SU-DHL-6 (cell line): Measurements from ENCODE around the gene RGPD3.
"Not testable (repeated sequence)": the region's sequence is repeated elsewhere in the genome, so short reads cannot be mapped to it uniquely, and the experiment has no call there.

Experiments used
- H2AFZ ChIP-seq: fragments of 200-600 bp; sonication (generic); 2 replicates; pipeline ENCODE4 v1.6.1; 2014; ENCODE audit warnings: low read depth, mild to moderate bottlenecking, moderate library complexity, mixed read lengths, antibody characterized with exemption, low read length; ENCODE audit not compliant: severe bottlenecking
- H3F3A ChIP-seq: fragments of 200-600 bp; shearing (Covaris generic); 2 replicates; pipeline ENCODE4 v1.6.0; 2016; ENCODE audit warnings: antibody characterized with exemption, mild to moderate bottlenecking; ENCODE audit not compliant: insufficient read depth
- H3K27ac ChIP-seq: fragments of 200-600 bp; sonication (generic); 2 replicates; pipeline ENCODE4 v1.5.1; 2016; ENCODE audit warnings: low read depth, mild to moderate bottlenecking, low read length, moderate library complexity, mixed read lengths
- H3K27me3 ChIP-seq: fragments of 200-600 bp; sonication (generic), shearing (Covaris generic); 2 replicates; pipeline ENCODE4 v1.6.0; 2014; ENCODE audit warnings: mild to moderate bottlenecking, low read length
- H3K36me3 ChIP-seq: fragments of 200-600 bp; sonication (generic); 2 replicates; pipeline ENCODE4 v1.6.1; 2014; ENCODE audit warnings: mild to moderate bottlenecking, low read length, mixed read lengths
- H3K4me2 ChIP-seq: fragments of 300-600, 200-600 bp; shearing (Covaris generic), sonication (generic); 2 replicates; pipeline ENCODE4 v1.6.0; 2014; ENCODE audit warnings: low read length, low read depth, mild to moderate bottlenecking; ENCODE audit not compliant: poor library complexity, severe bottlenecking
- H3K4me3 ChIP-seq: fragments of 200-600 bp; sonication (generic); 2 replicates; pipeline ENCODE4 v1.5.1; 2014; ENCODE audit warnings: antibody characterized with exemption, low read length, mild to moderate bottlenecking, mixed read lengths; ENCODE audit not compliant: insufficient read depth, poor library complexity, severe bottlenecking
- H3K79me2 ChIP-seq: fragments of 200-600 bp; sonication (generic); 2 replicates; pipeline ENCODE4 v1.6.1; 2014; ENCODE audit warnings: mild to moderate bottlenecking, low read length, moderate library complexity; ENCODE audit not compliant: insufficient read depth
- H3K9ac ChIP-seq: fragments of 200-600 bp; sonication (generic); 2 replicates; pipeline ENCODE4 v1.7.0; 2014; ENCODE audit warnings: mild to moderate bottlenecking, low read length
- H3K9me2 ChIP-seq: fragments of 200-600 bp; sonication (generic); replicated peaks from 2 replicates; pipeline ENCODE4 v1.6.1; 2014; ENCODE audit warnings: low read length; ENCODE audit not compliant: insufficient read depth
- H3K9me3 ChIP-seq: fragments of 200-600 bp; sonication (generic); 2 replicates; pipeline ENCODE4 v1.6.1; 2014; ENCODE audit warnings: low read length, mixed read lengths; ENCODE audit not compliant: insufficient read depth
- H4K20me1 ChIP-seq: fragments of 200-600 bp; sonication (generic); 2 replicates; pipeline ENCODE4 v1.6.1; 2014; ENCODE audit warnings: low read depth, mild to moderate bottlenecking, antibody characterized with exemption, low read length, moderate library complexity, mixed read lengths

Gene RGPD3

DNA sequence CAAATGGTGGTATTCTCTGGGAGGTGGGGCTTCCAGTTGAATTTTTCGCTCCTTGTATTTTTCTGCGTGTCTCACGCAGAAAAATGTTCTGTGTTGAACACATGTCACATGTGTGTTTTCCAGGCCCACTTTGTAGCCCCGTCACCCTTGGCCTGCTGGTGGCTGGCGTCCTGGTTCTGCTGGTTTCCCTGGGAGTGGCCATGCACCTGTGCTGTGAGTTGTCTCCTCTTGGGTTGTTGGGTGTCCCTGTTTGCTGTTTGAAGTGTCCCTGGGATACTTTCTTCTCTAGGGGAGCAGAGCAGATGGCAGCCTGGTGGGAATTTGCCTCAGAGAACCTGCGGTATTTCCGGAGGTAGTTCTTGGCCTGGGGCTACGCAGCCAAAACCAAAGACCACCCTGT is 34.1 kb upstream of the RGPD3 start:
- H2AFZ ChIP-seq, H3K27ac ChIP-seq, H4K20me1 ChIP-seq, H3K9me2 ChIP-seq, H3K79me2 ChIP-seq, H3K4me3 ChIP-seq, H3F3A ChIP-seq, H3K9ac ChIP-seq, H3K27me3 ChIP-seq, H3K36me3 ChIP-seq, H3K9me3 ChIP-seq, H3K4me2 ChIP-seq: not testable (repeated sequence)

- not testable (repeated sequence) for H3F3A ChIP-seq, H3K9me3 ChIP-seq, H3K27ac ChIP-seq, H3K4me3 ChIP-seq, H3K9me2 ChIP-seq, H3K36me3 ChIP-seq, H2AFZ ChIP-seq, H3K79me2 ChIP-seq, H3K4me2 ChIP-seq, H4K20me1 ChIP-seq, H3K9ac ChIP-seq, H3K27me3 ChIP-seq
Measured at GRCh38 chr2:106500350-106500749, 32.1 kb upstream of the RGPD3 start.

GRCh38 chr2:106498549-106498948 is 30.3 kb upstream of the RGPD3 start:
- H3K27me3 ChIP-seq, H3K36me3 ChIP-seq, H2AFZ ChIP-seq, H3K27ac ChIP-seq, H3K79me2 ChIP-seq, H3K4me2 ChIP-seq, H3K9me3 ChIP-seq, H3F3A ChIP-seq, H4K20me1 ChIP-seq, H3K4me3 ChIP-seq, H3K9me2 ChIP-seq, H3K9ac ChIP-seq: not testable (repeated sequence)

- not testable (repeated sequence) for H3K9me2 ChIP-seq, H3K27me3 ChIP-seq, H2AFZ ChIP-seq, H3K79me2 ChIP-seq, H3K9me3 ChIP-seq, H3K36me3 ChIP-seq, H3K9ac ChIP-seq, H4K20me1 ChIP-seq, H3K4me2 ChIP-seq, H3K27ac ChIP-seq, H3F3A ChIP-seq, H3K4me3 ChIP-seq
Measured at GRCh38 chr2:106492913-106493312, 24.7 kb upstream of the RGPD3 start.

- H3K4me2 ChIP-seq, H3K9ac ChIP-seq, H3K27me3 ChIP-seq, H3K79me2 ChIP-seq, H3K4me3 ChIP-seq, H3K9me2 ChIP-seq, H3K9me3 ChIP-seq, H3K36me3 ChIP-seq, H4K20me1 ChIP-seq, H3K27ac ChIP-seq, H3F3A ChIP-seq, H2AFZ ChIP-seq: not testable (repeated sequence)
Measured at GRCh38 chr2:106492399-106492798, 24.2 kb upstream of the RGPD3 start.

DNA sequence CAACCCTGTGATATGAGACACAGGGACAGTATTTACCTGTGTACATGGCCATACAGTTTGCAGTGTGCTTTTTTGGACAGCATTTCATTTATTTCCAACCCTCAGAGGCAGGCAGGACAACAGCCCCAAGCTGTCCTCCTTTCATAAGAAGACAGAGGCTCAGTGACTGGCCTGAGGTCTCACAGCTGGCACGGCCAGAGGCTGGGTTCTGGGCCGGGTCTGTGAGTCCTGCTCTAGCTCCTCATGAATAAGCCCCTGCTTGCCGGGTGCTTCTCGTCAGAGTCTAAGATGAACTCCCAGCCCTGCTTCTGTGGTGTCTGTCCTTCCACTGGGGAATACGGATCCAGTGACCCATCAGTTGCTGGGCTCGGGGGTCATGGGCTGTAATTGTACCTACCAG is 21.5 kb upstream of the RGPD3 start:
- not testable (repeated sequence) for H3K4me2 ChIP-seq, H3K36me3 ChIP-seq, H3F3A ChIP-seq, H2AFZ ChIP-seq, H3K9me2 ChIP-seq, H3K9me3 ChIP-seq, H3K27me3 ChIP-seq, H3K79me2 ChIP-seq, H3K27ac ChIP-seq, H3K4me3 ChIP-seq, H4K20me1 ChIP-seq, H3K9ac ChIP-seq

DNA sequence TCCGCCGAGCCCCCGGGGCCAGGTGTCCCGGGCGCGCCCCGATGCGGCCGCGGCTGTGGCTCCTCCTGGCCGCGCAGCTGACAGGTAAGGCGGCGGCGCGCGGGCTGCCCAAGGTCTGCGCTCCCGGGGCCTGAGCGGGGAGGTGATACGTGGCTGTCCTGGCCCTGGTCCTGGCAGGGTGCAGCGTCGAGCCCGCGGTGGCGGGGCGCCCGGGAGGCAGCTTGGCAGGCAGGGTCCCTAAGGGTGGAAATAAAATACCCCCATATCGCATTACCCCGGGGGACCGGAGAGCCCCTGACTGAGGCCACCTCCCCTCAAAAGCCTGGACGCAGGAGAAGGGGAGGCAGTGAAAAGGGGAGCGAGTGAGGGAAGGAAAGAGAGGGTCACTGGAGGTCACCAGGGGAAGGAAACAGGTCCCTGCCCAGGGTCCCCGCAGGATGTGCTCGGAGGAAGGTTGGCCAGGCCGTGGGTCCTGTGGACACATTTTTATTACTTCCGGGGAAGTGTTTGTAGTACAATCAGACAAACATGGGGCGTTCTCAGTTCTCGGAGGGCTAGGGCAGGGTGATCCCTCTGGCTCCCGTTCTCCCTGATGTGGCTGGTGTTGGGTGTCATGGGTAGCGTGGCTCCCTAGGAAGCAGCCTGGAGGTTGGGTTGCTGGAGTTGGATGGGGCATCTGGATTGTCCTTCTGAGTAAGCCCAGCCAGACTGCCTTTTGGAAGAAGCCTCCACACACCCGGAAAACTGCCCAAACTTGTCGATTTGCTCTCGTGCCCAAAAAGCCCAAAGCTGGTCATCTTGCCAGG is 19.4 kb upstream of the RGPD3 start:
- H3K27me3 ChIP-seq, H3K9me3 ChIP-seq, H3K9me2 ChIP-seq, H3K9ac ChIP-seq, H3K36me3 ChIP-seq, H3K4me3 ChIP-seq, H3K4me2 ChIP-seq, H3K27ac ChIP-seq, H3K79me2 ChIP-seq, H2AFZ ChIP-seq, H4K20me1 ChIP-seq, H3F3A ChIP-seq: not testable (repeated sequence)

- not testable (repeated sequence) for H2AFZ ChIP-seq, H3K4me3 ChIP-seq, H3K36me3 ChIP-seq, H3K79me2 ChIP-seq, H3K27ac ChIP-seq, H3K9me2 ChIP-seq, H3K4me2 ChIP-seq, H3F3A ChIP-seq, H3K27me3 ChIP-seq, H3K9me3 ChIP-seq, H3K9ac ChIP-seq, H4K20me1 ChIP-seq
Measured at GRCh38 chr2:106486551-106487385, 18.6 kb upstream of the RGPD3 start, which contains the start of gene CD8B2. CD8B2 (plus strand) TSS chr2:106487364; CDS start chr2:106487427, 63 bp downstream.
